ENCODE measurements around the gene SHANK2.

- no peak for TF ChIP-seq EZH2 (IDR thresholded peaks at IDR 0.05)
- TF ChIP-seq CTCF (IDR thresholded peaks at IDR 0.05) = no peak
- TF ChIP-seq EZH2phosphoT487 (IDR thresholded peaks at IDR 0.05) = no peak
These were observed 47.4 kb downstream of the SHANK2 start for GRCh38 chr11:71204748-71205664.
